HepG2 (cell line): ENCODE results near the gene CNDP1. TPM values are rescaled to one million over a fixed set of nuclear protein-coding genes. Genes with fewer than 3 reads are reported as not detected.

Source experiments
- ATAC-seq: fragments of 200-7000 bp; cut with Tn5 transposase; 3 replicates; pipeline ENCODE4 v1.9.1; 2020; ENCODE audit warnings: mild to moderate bottlenecking, moderate library complexity
- BruUV-seq: library from RNA; stranded (reverse); fragments of 400-500 nt; replicated peaks from 2 replicates; lab custom pipeline; 2021; lab: Mats Ljungman, UMichigan
- CTCF ChIA-PET: fragments of 300-600 bp; formaldehyde crosslinking; extraction: SDS; loops from one replicate; lab custom pipeline; 2021; ENCODE audit warnings: low total read pairs, inconsistent platforms, low intra/inter-chr PET ratio; lab: Yijun Ruan, JAX
- POLR2A ChIA-PET: fragments of 350-600 bp; sonication (Branson Sonifier 250); formaldehyde crosslinking; loops from one replicate; lab custom pipeline; 2020; ENCODE audit warnings: antibody characterized with exemption, inconsistent platforms; lab: Yijun Ruan, JAX
- DNase-seq: peaks from one replicate; pipeline ENCODE4 v3.0.0-alpha.2; 2015; ENCODE audit warnings: low spot score
- FAIRE-seq: peaks from 3 replicates; lab custom pipeline; 2011; peaks lifted over from hg19 to GRCh38; lab: Jason Lieb, UNC
- H2AFZ ChIP-seq: one replicate; pipeline ENCODE4 v1.6.1; 2011; ENCODE audit warnings: low read length, inconsistent platforms
- H3K27ac ChIP-seq: fragments of 300-600 bp; 3 replicates; pipeline ENCODE4 v1.8.0; 2011; ENCODE audit warnings: mixed run types, mild to moderate bottlenecking, mixed read lengths, low read length, inconsistent platforms; ENCODE audit not compliant: insufficient read depth; ENCODE audit errors: extremely low read length
- H3K27me3 ChIP-seq, 2 experiments: fragments of 200-600 bp in 1 of 2; 2 replicates in 1 of 2; 3 replicates in 1 of 2; pipeline versions ENCODE4 v1.6.0 to v1.8.0; 2011; ENCODE audit warnings: low read length in 2 of 2, mild to moderate bottlenecking in 2 of 2, moderate library complexity in 2 of 2, inconsistent platforms in 1 of 2; ENCODE audit not compliant: insufficient read depth in 2 of 2, control insufficient read depth in 1 of 2
- H3K36me3 ChIP-seq, 2 experiments: fragments of 200-600 bp in 1 of 2; replicated peaks in 1 of 2; 2 replicates in 1 of 2; 3 replicates in 1 of 2; pipeline versions ENCODE4 v1.5.1 to v1.8.0; 2011; ENCODE audit warnings: low read length in 2 of 2, inconsistent platforms in 1 of 2; ENCODE audit not compliant: insufficient read depth in 2 of 2, control insufficient read depth in 1 of 2
- H3K4me1 ChIP-seq: 2 replicates; pipeline ENCODE4 v1.5.1; 2012; ENCODE audit warnings: low read length, inconsistent platforms; ENCODE audit not compliant: insufficient read depth
- H3K4me2 ChIP-seq: 2 replicates; pipeline ENCODE4 v1.6.0; 2011; ENCODE audit warnings: low read depth, low read length, inconsistent platforms
- H3K4me3 ChIP-seq, 3 experiments: fragments of 200-600 bp in 1 of 3; sonication (generic), shearing (Covaris generic) in 1 of 3; replicated peaks in 1 of 3; 2 replicates each; pipeline ENCODE4 v1.5.1; 2011 to 2016; ENCODE audit warnings: low read length in 3 of 3, inconsistent platforms in 2 of 3, low read depth in 2 of 3, mild to moderate bottlenecking in 2 of 3, control low read depth in 1 of 3, mixed read lengths in 1 of 3; ENCODE audit not compliant: insufficient read depth in 1 of 3
- H3K79me2 ChIP-seq: one replicate; pipeline ENCODE4 v1.6.1; 2011; ENCODE audit warnings: low read length, inconsistent platforms; ENCODE audit not compliant: insufficient read depth
- H3K9ac ChIP-seq: 2 replicates; pipeline ENCODE4 v1.6.0; 2011; ENCODE audit warnings: mild to moderate bottlenecking, low read depth, low read length, inconsistent platforms; ENCODE audit not compliant: insufficient read depth
- H3K9me3 ChIP-seq: 2 replicates; pipeline ENCODE4 v1.5.1; 2012; ENCODE audit warnings: mild to moderate bottlenecking, low read length
- H4K20me1 ChIP-seq: 2 replicates; pipeline ENCODE4 v1.6.0; 2011; ENCODE audit warnings: inconsistent platforms, mild to moderate bottlenecking, low read length, moderate library complexity; ENCODE audit not compliant: insufficient read depth
- AGO2 ChIP-seq: fragments of 200-400 bp; formaldehyde crosslinking; optimal IDR thresholded peaks from 2 replicates; pipeline ENCODE3; 2017; ENCODE audit warnings: mild to moderate bottlenecking, low read depth, low read length, moderate library complexity
- HMG20A ChIP-seq: IDR thresholded peaks from 2 replicates; pipeline ENCODE4 v1.6.1; 2016; ENCODE audit warnings: borderline replicate concordance
- IKZF1 ChIP-seq: fragments of 450-650 bp; IDR thresholded peaks from 2 replicates; pipeline ENCODE4 v1.7.1; 2016
- LCORL ChIP-seq, 2 experiments: fragments of 450-650 bp in 1 of 2; sonication (generic) in 1 of 2; formaldehyde crosslinking in 1 of 2; IDR thresholded peaks; 2 replicates each; pipeline versions ENCODE4 v1.5.0 to v1.6.1; 2017 to 2020; ENCODE audit warnings: antibody characterized with exemption in 1 of 2, missing genetic modification reagents in 1 of 2
- SMAD1 ChIP-seq: sonication (generic); formaldehyde crosslinking; IDR thresholded peaks from 2 replicates; pipeline ENCODE4 v1.4.0; 2020; ENCODE audit warnings: missing genetic modification reagents, low read depth, mild to moderate bottlenecking, borderline replicate concordance
- TEF ChIP-seq: sonication (generic); formaldehyde crosslinking; IDR thresholded peaks from 2 replicates; pipeline ENCODE4 v1.5.0; 2020; ENCODE audit warnings: missing genetic modification reagents
- ZBTB26 ChIP-seq: IDR thresholded peaks from 2 replicates; pipeline ENCODE4 v1.6.1; 2016; ENCODE audit warnings: missing compliant biosample characterization, missing genetic modification reagents, borderline replicate concordance
- ZC3H13 ChIP-seq: sonication (generic); formaldehyde crosslinking; IDR thresholded peaks from 2 replicates; pipeline ENCODE4 v1.8.1; 2023; ENCODE audit warnings: mild to moderate bottlenecking, missing genetic modification reagents, moderate library complexity
- ZC3H4 ChIP-seq: sonication (generic); formaldehyde crosslinking; IDR thresholded peaks from 2 replicates; pipeline ENCODE4 v1.4.0; 2020; ENCODE audit warnings: missing genetic modification reagents, borderline replicate concordance
- ZNF382 ChIP-seq: sonication (generic); formaldehyde crosslinking; IDR thresholded peaks from 2 replicates; pipeline ENCODE4 v1.5.0; 2020; ENCODE audit warnings: missing genetic modification reagents, mild to moderate bottlenecking, borderline replicate concordance
- ZNF605 ChIP-seq: sonication (generic); formaldehyde crosslinking; IDR thresholded peaks from 2 replicates; pipeline ENCODE4 v1.8.0; 2022; ENCODE audit warnings: mild to moderate bottlenecking, missing genetic modification reagents
- ZNF687 ChIP-seq: sonication (generic); formaldehyde crosslinking; IDR thresholded peaks from 2 replicates; pipeline ENCODE4 v1.5.1; 2020; ENCODE audit warnings: mild to moderate bottlenecking, missing genetic modification reagents, moderate library complexity
- WGBS: methylation state at CpG from one replicate; pipeline ENCODE4 v1.1.6; 2017; ENCODE audit warnings: low lambda C conversion rate; 5-methylcytosine and 5-hydroxymethylcytosine counted together
- in situ Hi-C: cut with HindIII; loops from 2 replicates; pipeline ENCODE4 v1.10.0; 2017; ENCODE audit warnings: low pct_unique_long_range_greater_than_20kb; ENCODE audit not compliant: extremely low pct_ligation_motif_present
- intact Hi-C: fragments of 100-400 bp; cut with micrococcal nuclease; formaldehyde crosslinking; loops from one replicate; pipeline ENCODE4 v1.10.0; 2022; ENCODE audit not compliant: unreplicated experiment
- polyA plus RNA-seq, 8 experiments: library from polyadenylated mRNA; depleted of rRNA in 3 of 8; stranded (reverse) in 7 of 8; unstranded in 1 of 8; fragments of >200 nt; fragmentation: Illumina TruSeq in 4 of 8; extraction: Trizol in 4 of 8; gene quantifications; 2 replicates each; pipeline versions ENCODE4 v1.2.1 to v1.2.3, GENCODE V29; 2011 to 2016; ENCODE audit warnings: low read depth in 4 of 8, missing spikeins in 1 of 8, mixed read lengths in 1 of 8; ENCODE audit not compliant: insufficient read depth in 1 of 8
- total RNA-seq, 5 experiments: library from RNA; depleted of rRNA; stranded (reverse); fragments of >200 nt; fragmentation: Illumina TruSeq; extraction: Trizol; gene quantifications; 2 replicates each; pipeline ENCODE4 v1.2.3, GENCODE V29; 2016; ENCODE audit warnings: low read depth in 1 of 5
- TF ChIP-seq, protein P1 (sequence below): sonication (generic); formaldehyde crosslinking; IDR thresholded peaks from 2 replicates; pipeline ENCODE4 v1.4.0; 2020; ENCODE audit warnings: mild to moderate bottlenecking, missing genetic modification reagents
- TF ChIP-seq, protein P2 (sequence below): sonication (generic); formaldehyde crosslinking; IDR thresholded peaks from 2 replicates; pipeline ENCODE4 v1.4.0; 2020; ENCODE audit warnings: missing genetic modification reagents; ENCODE audit errors: not compliant biosample characterization

CNDP1 gene
- total and polyA plus RNA-seq, 2 of the 13 experiments (the other 11 are each of a cell fraction or from before 2014, with no cell fraction given), result 0.01 TPM; not detected in 1

GRCh38 chr18:74509856-74510769 is 24.2 kb upstream of the CNDP1 start:
- ATAC-seq (no peak), FAIRE-seq (no peak), DNase-seq (no peak)
- H3K4me2 ChIP-seq, result no peak overlapping the region
- no TSS peak for BruUV-seq
- no peak overlapping the region for H2AFZ ChIP-seq
- intact Hi-C loops, result loop anchor here (1.0 kb wide), 1 partner anchor 32 kb away; no protein-coding TSS in a partner anchor
- in situ Hi-C loops, result no loop called here
- WGBS, result 99% methylated on average over 14 of the region's 29 CpGs
- no peak overlapping the region for H3K27ac ChIP-seq
- H3K9ac ChIP-seq, result no peak overlapping the region
- no peaks in the 10 kb centered on the region for H3K9me3 ChIP-seq
- no peaks in the 10 kb centered on the region for H3K79me2 ChIP-seq
- H3K4me1 ChIP-seq, result peaks cover 10% of the 10 kb centered on the region
- H3K27me3 ChIP-seq, result no peaks in the 10 kb centered on the region
- no peaks in the 10 kb centered on the region for H4K20me1 ChIP-seq
- H3K36me3 ChIP-seq, result peaks cover 32 to 88% of the 10 kb centered on the region in 2 experiments
- POLR2A ChIA-PET, result interaction anchor here (1.0 kb wide), 1 partner anchor 32 kb away, joined by 3 read pairs; no protein-coding TSS in a partner anchor
- H3K4me3 ChIP-seq, result no peak overlapping the region
- CTCF ChIA-PET, result no interaction called here
- no peak for TF ChIP-seq TEF (CRISPR knock-in tag)
- no peak for TF ChIP-seq IKZF1
- peak; percentile 62 for TF ChIP-seq AGO2
- no peak for TF ChIP-seq ZNF605
- no peak for TF ChIP-seq ZNF382 (CRISPR knock-in tag)
- no peak for TF ChIP-seq ZBTB26 (CRISPR knock-in tag)
- no peak for TF ChIP-seq ZC3H13 (CRISPR knock-in tag)
- TF ChIP-seq SMAD1, result no peak
- no peak for TF ChIP-seq ZC3H4 (CRISPR knock-in tag)
- TF ChIP-seq, protein P1, sequence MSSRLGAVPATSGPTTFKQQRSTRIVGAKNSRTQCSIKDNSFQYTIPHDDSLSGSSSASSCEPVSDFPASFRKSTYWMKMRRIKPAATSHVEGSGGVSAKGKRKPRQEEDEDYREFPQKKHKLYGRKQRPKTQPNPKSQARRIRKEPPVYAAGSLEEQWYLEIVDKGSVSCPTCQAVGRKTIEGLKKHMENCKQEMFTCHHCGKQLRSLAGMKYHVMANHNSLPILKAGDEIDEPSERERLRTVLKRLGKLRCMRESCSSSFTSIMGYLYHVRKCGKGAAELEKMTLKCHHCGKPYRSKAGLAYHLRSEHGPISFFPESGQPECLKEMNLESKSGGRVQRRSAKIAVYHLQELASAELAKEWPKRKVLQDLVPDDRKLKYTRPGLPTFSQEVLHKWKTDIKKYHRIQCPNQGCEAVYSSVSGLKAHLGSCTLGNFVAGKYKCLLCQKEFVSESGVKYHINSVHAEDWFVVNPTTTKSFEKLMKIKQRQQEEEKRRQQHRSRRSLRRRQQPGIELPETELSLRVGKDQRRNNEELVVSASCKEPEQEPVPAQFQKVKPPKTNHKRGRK, result no peak
- TF ChIP-seq, protein P2, sequence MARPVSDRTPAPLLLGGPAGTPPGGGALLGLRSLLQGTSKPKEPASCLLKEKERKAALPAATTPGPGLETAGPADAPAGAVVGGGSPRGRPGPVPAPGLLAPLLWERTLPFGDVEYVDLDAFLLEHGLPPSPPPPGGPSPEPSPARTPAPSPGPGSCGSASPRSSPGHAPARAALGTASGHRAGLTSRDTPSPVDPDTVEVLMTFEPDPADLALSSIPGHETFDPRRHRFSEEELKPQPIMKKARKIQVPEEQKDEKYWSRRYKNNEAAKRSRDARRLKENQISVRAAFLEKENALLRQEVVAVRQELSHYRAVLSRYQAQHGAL (CRISPR knock-in tag), result no peak
- no peak for TF ChIP-seq HMG20A (CRISPR knock-in tag)
- TF ChIP-seq ZNF687, result peak; percentile 8; the same call in 1 of the 2 replicates
- TF ChIP-seq LCORL (IDR thresholded peaks at IDR 0.05), result peak; percentile 86
- TF ChIP-seq LCORL (CRISPR knock-in tag; IDR thresholded peaks at IDR 0.05), result no peak
